Measurements from ENCODE around the gene ADGRL1. TPM values are rescaled to one million over a fixed set of nuclear protein-coding genes. Genes with fewer than 3 reads are reported as not detected.
A peak's percentile ranks its signal among the peaks of the same experiment; 100 is the strongest.
"Not testable (repeated sequence)": the region's sequence is repeated elsewhere in the genome, so short reads cannot be mapped to it uniquely, and the experiment has no call there.

The ADGRL1 gene
- total RNA-seq, 2 experiments from 2014 or later: 6.3 to 7.7 TPM

DNA sequence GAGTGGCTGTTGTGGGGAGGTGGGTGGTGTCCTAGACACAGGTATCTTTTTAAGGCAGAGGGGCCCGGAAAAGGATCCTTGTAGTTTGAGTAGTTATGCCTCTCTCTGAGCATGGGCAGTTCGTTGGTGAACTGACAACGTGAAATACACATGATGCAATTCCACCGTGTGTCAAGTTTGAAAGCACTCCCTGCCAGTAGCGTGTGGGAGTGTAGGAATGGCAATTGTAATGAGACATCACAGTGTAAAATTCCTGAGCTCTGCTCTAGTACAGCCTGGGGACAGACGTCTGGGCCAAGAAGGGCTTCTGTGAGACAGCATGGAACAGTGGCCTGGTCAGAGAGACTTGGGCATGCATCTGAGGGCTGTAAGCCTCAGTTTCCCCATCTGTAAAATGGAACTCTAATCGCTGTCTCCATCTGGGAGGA lies 59.2 kb downstream of the ADGRL1 start:
- H3K36me3 Mint-ChIP-seq (ENCODE audit: low read depth): peaks cover 2% of the 10 kb centered on the region
- H3K27ac Mint-ChIP-seq: no peak overlapping the region
- no peak for ATAC-seq
- DNase-seq: no peak
- no peaks in the 10 kb centered on the region for H3K9me3 Mint-ChIP-seq (ENCODE audit: insufficient read depth)
- no peak overlapping the region for H3K4me3 Mint-ChIP-seq
- peaks cover 40% of the 10 kb centered on the region for H3K4me1 Mint-ChIP-seq (ENCODE audit: low read depth)
- ChIA-PET CTCF (interaction anchor here (0.7 to 2.2 kb wide), 3 partner anchors 10 to 201 kb away, joined by 3 to 27 read pairs (median 18); partner anchors contain the start of gene ASF1B), POLR2A (interaction anchor here (0.7 to 1.7 kb wide), 2 partner anchors 9 to 454 kb away, joined by 4 to 5 read pairs; no protein-coding TSS in a partner anchor)
- no peaks in the 10 kb centered on the region for H3K27me3 Mint-ChIP-seq (ENCODE audit: low read depth)

DNA sequence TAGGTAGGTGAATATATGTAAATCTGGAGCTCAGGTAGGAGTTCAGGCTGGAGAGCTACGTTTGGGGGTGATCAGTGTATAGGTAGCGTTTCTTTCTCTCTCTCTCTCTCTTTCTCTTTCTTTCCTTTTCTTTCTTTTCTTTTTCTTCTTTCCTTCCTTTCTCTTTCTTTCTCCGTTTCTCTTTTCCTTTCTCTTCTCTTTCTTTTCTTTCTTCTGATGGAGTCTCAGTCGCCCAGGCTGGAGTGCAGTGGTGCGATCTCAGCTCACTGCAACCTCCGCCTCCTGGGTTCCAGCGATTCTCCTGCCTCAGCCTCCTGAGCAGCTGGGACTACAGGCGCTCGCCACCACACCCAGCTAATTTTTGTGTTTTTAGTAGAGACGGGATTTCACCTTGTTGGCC lies 59.8 kb downstream of the ADGRL1 start:
- ATAC-seq; DNase-seq; H3K27me3 Mint-ChIP-seq (ENCODE audit: low read depth); H3K36me3 Mint-ChIP-seq (ENCODE audit: low read depth); H3K9me3 Mint-ChIP-seq (ENCODE audit: insufficient read depth); H3K4me3 Mint-ChIP-seq; H3K27ac Mint-ChIP-seq: not testable (repeated sequence)
- CTCF ChIA-PET: interaction anchor here (0.7 to 4.8 kb wide), 4 partner anchors 9 to 339 kb away, joined by 3 to 27 read pairs (median 14); partner anchors contain the start of gene ASF1B
- POLR2A ChIA-PET: interaction anchor here (0.7 to 1.4 kb wide), 3 partner anchors 9 to 453 kb away, joined by 3 to 8 read pairs (median 5); partner anchors contain the start of gene ASF1B
- H3K4me1 Mint-ChIP-seq (ENCODE audit: low read depth): peaks cover 43% of the 10 kb centered on the region

DNA sequence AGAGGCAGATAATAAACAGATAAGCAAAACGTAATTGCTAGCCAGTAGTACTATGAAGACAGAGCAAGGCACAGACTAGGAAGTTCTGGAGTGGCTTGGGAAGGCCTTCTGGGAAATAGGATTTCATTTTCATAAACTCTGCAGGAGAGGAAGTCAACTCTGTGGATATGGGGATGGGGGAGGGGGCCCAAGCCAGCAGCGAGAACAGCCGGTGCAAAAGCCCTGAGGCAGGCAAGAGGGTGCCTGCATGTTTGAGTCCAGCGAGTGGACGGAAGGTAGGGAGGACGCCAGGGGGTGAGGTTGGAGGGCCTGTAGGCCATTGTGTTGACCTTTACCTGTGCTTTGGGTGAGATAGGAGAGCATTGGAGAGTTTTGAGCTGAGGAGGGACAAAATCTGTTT lies 60.6 kb downstream of the ADGRL1 start:
- ChIA-PET CTCF (interaction anchor here (0.8 to 4.8 kb wide), 4 partner anchors 8 to 340 kb away, joined by 3 to 27 read pairs (median 14); partner anchors contain the start of gene ASF1B), POLR2A (interaction anchor here (1.2 to 1.4 kb wide), 2 partner anchors 9 to 272 kb away, joined by 3 to 8 read pairs; partner anchors contain the start of gene ASF1B)
- H3K4me1 Mint-ChIP-seq (ENCODE audit: low read depth): peaks cover 45% of the 10 kb centered on the region
- no peaks in the 10 kb centered on the region for H3K9me3 Mint-ChIP-seq (ENCODE audit: insufficient read depth)
- no peaks in the 10 kb centered on the region for H3K27me3 Mint-ChIP-seq (ENCODE audit: low read depth)
- no peak overlapping the region for H3K27ac Mint-ChIP-seq
- peaks cover 4% of the 10 kb centered on the region for H3K36me3 Mint-ChIP-seq (ENCODE audit: low read depth)
- H3K4me3 Mint-ChIP-seq: no peak overlapping the region
- no peak for DNase-seq
- no peak for ATAC-seq

DNA sequence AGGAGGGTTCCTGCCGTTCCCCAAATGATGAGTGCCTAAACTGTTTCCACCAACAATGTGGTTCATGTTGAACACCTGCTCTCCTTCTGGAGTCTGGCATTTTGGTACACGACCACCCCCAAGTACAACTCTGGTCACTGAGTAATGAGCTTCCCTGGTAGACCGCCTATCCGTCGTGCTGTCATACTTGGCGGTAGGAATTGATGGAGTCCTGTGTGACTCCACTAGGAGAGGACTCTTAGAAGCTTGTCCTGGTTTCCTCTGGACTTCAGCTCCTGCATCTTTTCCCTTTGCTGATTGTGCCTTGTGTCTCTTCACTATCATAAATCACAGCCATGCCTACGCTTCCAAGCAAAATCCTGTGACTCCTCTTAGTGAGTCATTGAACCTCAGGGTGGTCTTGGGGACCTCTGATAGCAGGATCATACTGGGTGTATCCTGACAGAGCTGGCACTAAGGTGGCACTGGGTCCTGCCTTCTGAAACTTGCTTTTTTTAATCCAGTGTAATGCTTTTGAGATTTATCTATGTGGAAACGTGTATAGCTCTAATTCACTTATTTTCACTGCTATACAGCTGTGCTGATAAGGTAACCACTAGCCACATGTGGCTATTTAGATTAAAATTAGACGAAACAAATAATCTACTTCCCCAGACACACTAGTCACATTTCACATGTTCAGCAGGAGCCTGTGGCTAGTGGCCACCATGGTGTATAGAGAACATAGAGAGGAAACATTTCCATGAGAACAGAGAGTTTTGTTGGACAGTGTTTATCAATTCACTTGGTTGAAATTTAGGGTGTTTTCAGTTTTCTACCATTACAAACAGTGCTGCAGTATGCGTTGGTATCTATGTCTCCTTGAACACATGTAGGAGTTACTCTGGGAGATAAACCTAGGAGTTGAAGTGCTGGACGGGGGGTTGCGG lies 63.4 kb downstream of the ADGRL1 start:
- H3K36me3 Mint-ChIP-seq (ENCODE audit: low read depth): peaks cover 8% of the 10 kb centered on the region
- peaks cover 31% of the 10 kb centered on the region for H3K4me1 Mint-ChIP-seq (ENCODE audit: low read depth)
- ATAC-seq (no peak), DNase-seq (no peak)
- no peak overlapping the region for H3K27ac Mint-ChIP-seq
- no peaks in the 10 kb centered on the region for H3K9me3 Mint-ChIP-seq (ENCODE audit: insufficient read depth)
- H3K4me3 Mint-ChIP-seq: no peak overlapping the region
- H3K27me3 Mint-ChIP-seq (ENCODE audit: low read depth): no peaks in the 10 kb centered on the region
- POLR2A ChIA-PET: no interaction called here
- CTCF ChIA-PET: interaction anchor here (0.6 to 4.8 kb wide), 2 partner anchors 206 to 219 kb away, joined by 3 to 24 read pairs; no protein-coding TSS in a partner anchor

DNA sequence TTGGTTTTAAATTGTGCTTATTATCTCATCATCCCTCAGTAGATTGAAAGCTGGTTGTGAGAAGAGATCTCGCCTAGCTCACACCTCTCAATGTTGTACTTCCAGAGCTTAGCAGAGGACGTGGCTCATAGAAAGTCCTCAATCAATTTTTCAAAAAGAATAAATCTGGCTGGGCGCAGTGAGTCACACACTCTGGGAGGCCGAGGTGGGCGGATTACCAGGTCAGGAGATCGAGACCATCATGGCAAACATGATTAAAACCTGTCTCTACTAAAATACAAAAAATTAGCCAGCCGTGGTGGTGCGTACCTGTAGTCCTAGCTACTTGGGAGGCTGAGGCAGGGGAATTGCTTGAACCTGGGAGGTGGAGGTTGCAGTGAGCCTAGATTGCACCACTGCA lies 64.9 kb downstream of the ADGRL1 start:
- peaks cover 8% of the 10 kb centered on the region for H3K36me3 Mint-ChIP-seq (ENCODE audit: low read depth)
- no peaks in the 10 kb centered on the region for H3K9me3 Mint-ChIP-seq (ENCODE audit: insufficient read depth)
- POLR2A ChIA-PET: interaction anchor here (1.0 kb wide), 1 partner anchor 20 kb away, joined by 4 read pairs; no protein-coding TSS in a partner anchor

DNA sequence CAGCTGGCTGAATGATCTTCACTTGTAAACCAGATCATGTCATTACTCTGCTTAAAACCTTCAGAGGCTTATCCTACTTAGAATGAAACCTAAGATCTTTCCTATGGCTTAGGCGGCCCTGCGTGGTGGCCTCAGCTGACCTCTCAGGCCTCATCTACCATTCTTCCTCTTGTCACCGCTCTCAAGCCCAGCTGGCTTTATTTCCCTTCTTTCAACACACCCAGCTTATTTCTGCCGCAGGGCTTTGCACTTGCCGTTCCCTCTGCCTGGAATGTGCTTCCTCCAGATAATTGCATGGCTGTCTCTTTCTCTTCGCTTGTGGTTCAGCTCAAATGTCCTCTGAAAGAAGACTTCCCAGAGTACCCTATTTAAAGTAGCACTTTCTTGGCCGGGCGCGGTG lies 66.0 kb downstream of the ADGRL1 start:
- ChIA-PET CTCF (interaction anchor here (1.2 to 4.9 kb wide), 3 partner anchors 9 to 208 kb away, joined by 5 to 73 read pairs (median 7); no protein-coding TSS in a partner anchor), POLR2A (interaction anchor here (0.6 kb wide), 1 partner anchor 382 kb away, joined by 4 read pairs; no protein-coding TSS in a partner anchor)
- peaks cover 32% of the 10 kb centered on the region for H3K4me1 Mint-ChIP-seq (ENCODE audit: low read depth)
- H3K36me3 Mint-ChIP-seq (ENCODE audit: low read depth): peaks cover 15% of the 10 kb centered on the region
- DNase-seq (no peak), ATAC-seq (no peak)
- H3K27ac Mint-ChIP-seq: no peak overlapping the region
- no peak overlapping the region for H3K4me3 Mint-ChIP-seq
- no peaks in the 10 kb centered on the region for H3K9me3 Mint-ChIP-seq (ENCODE audit: insufficient read depth)
- no peaks in the 10 kb centered on the region for H3K27me3 Mint-ChIP-seq (ENCODE audit: low read depth)

More for the DNA sequence above, 64.9 kb downstream of the ADGRL1 start:
- CTCF ChIA-PET: interaction anchor here (1.1 kb wide), 1 partner anchor 23 kb away, joined by 3 read pairs; the partner anchor contains the start of gene PRKACA
- no peaks in the 10 kb centered on the region for H3K27me3 Mint-ChIP-seq (ENCODE audit: low read depth)
- ATAC-seq: no peak
- peaks cover 30% of the 10 kb centered on the region for H3K4me1 Mint-ChIP-seq (ENCODE audit: low read depth)
- H3K4me3 Mint-ChIP-seq: no peak overlapping the region
- no peak for DNase-seq
- no peak overlapping the region for H3K27ac Mint-ChIP-seq

DNA sequence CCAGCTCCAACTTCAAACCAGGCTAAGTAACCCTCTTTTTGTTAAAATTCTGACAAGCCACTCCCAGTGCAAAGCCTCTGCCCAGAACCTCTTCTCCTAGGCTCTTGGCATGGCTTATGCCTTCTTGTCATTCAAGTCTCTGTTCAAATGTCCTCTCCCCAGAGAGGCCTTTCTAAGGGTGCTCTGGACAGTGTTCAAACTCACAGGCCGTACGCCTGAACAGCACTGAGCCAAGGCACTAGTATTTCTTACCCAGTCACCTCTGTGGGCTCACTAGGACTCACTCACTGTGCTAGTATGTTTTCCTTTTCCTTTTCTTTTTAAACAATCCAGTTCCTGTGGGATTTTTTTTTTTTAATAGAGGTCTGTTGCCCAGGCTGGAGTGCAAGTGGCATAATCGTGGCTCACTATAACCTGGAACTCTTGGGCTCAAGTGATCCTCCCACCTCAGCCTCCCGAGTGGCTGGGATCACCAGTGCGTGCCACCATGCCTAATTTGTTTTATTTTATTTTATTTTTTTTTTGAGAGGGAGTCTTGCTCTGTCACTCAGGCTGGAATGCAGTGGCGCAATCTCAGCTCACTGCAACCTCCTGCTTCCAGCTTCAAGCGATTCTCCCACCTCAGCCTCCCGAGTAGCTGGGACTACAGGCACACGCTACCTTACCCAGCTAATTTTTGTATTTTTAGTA lies 67.2 kb downstream of the ADGRL1 start:
- Mint-ChIP-seq H3K36me3 (ENCODE audit: low read depth) (peaks cover 25% of the 10 kb centered on the region), H3K4me3 (peak overlapping the region; percentile 48), H3K27me3 (ENCODE audit: low read depth) (no peaks in the 10 kb centered on the region), H3K27ac (peak overlapping the region; percentile 70), H3K4me1 (ENCODE audit: low read depth) (peaks cover 40% of the 10 kb centered on the region), H3K9me3 (ENCODE audit: insufficient read depth) (no peaks in the 10 kb centered on the region)
- ATAC-seq (no peak), DNase-seq (no peak)
- CTCF ChIA-PET: interaction anchor here (0.6 to 4.9 kb wide), 7 partner anchors 10 to 341 kb away, joined by 3 to 73 read pairs (median 5); partner anchors contain the start of gene PRKACA
- POLR2A ChIA-PET: interaction anchor here (0.6 to 1.1 kb wide), 3 partner anchors 9 to 371 kb away, joined by 3 to 4 read pairs (median 4); partner anchors contain the start of gene ADGRE5

DNA sequence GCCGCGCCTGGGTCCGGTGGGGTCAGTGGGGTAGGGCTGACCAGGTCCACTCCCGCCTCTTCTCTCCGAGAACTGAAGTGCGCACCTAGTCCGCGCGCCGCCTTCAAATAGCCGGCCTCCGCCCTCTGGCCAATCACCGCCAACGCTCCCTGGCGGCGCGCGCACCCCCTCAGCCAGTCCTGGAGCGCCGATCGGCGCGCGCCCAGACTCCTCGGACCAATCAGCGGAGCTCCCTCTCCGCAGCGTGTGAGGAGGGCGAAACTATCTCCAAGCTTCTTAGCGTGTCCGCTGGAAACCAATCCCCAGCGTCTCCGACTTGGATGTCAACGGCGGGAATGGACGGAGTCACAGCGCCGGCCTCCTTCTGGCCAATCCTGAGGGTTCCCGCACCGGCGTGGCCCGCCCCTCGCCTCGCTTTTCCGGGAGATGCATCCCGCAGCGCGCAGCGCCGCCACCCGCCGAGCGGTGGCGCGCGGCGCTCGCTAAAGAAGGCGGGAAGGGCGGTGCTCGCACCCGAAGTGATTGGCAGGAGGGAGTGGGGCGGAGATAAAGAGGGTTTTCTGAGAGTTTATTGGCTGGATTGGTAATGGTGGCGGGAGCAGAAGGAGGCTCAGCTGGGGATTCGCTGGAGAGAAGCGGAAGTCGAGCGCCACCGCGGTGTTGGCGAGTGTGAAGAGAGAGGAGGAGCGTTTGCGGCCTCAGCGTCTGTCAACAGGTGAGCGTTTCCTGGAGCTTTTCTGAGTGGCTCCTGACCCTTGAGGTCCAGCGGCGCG lies 69.3 kb downstream of the ADGRL1 start, which contains the start of gene ASF1B:
Gene ASF1B (minus strand): TSS at position 81 of the 773 bp plus-strand sequence. CDS start 133 bp downstream, outside the sequence.
- CTCF ChIA-PET: interaction anchor here (0.6 to 4.9 kb wide), 97 partner anchors 9 to 526 kb away, joined by 3 to 76 read pairs (median 4); partner anchors contain the start of genes ADGRE5, DDX39A, DNAJB1 and IL27RA
- Mint-ChIP-seq H3K36me3 (ENCODE audit: low read depth) (peaks cover 40% of the 10 kb centered on the region), H3K4me3 (peak within 1 kb of the TSS; percentile 85), H3K27ac (peak within 1 kb of the TSS; percentile 94), H3K9me3 (ENCODE audit: insufficient read depth) (no peaks in the 10 kb centered on the region), H3K4me1 (ENCODE audit: low read depth) (peaks cover 48% of the 10 kb centered on the region), H3K27me3 (ENCODE audit: low read depth) (no peaks in the 10 kb centered on the region)
- peak; percentile 99 for DNase-seq
- peak; percentile 89 for ATAC-seq
- POLR2A ChIA-PET: interaction anchor here (0.6 to 2.3 kb wide), 37 partner anchors 9 to 367 kb away, joined by 3 to 11 read pairs (median 4); partner anchors contain the start of genes ADGRE5 and PRKACA

DNA sequence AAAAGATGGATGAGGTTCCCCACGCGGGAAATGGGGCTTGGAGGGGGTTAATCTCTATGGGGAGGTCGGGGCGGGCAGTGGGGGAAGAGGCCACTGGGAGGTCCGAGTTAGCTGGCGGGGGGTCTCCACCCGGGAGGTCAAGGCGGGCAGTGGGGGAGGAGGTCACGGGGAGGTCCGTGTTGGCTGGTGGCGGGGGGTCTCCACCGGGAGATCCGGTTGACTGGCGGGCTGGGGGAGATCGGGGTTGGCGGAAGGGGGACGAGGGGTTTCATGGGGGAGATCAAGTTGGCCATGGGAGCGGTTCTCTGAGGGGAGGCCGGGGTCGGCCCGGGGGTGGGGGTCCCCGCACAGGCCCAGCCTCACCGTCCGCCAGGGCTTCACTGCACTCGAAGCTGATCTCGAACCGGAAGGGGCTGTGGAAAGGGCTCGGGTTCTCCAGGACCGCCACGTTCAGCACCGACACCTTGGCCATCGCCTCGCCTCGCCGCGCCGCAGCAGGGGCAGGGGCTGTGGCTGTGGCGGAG lies 69.9 kb downstream of the ADGRL1 start:
- peak overlapping the region; percentile 85 for H3K4me3 Mint-ChIP-seq
- peak overlapping the region; percentile 94 for H3K27ac Mint-ChIP-seq
- no peaks in the 10 kb centered on the region for H3K27me3 Mint-ChIP-seq (ENCODE audit: low read depth)
- POLR2A ChIA-PET: interaction anchor here (0.9 to 2.3 kb wide), 30 partner anchors 10 to 367 kb away, joined by 3 to 11 read pairs (median 4); partner anchors contain the start of genes ADGRE5 and PRKACA
- ATAC-seq: no peak
- CTCF ChIA-PET: interaction anchor here (0.6 to 4.9 kb wide), 87 partner anchors 8 to 525 kb away, joined by 3 to 76 read pairs (median 4); partner anchors contain the start of genes ADGRE5, DDX39A, DNAJB1 and IL27RA
- no peak for DNase-seq
- peaks cover 45% of the 10 kb centered on the region for H3K4me1 Mint-ChIP-seq (ENCODE audit: low read depth)
- H3K9me3 Mint-ChIP-seq (ENCODE audit: insufficient read depth): no peaks in the 10 kb centered on the region
- H3K36me3 Mint-ChIP-seq (ENCODE audit: low read depth): peaks cover 41% of the 10 kb centered on the region

DNA sequence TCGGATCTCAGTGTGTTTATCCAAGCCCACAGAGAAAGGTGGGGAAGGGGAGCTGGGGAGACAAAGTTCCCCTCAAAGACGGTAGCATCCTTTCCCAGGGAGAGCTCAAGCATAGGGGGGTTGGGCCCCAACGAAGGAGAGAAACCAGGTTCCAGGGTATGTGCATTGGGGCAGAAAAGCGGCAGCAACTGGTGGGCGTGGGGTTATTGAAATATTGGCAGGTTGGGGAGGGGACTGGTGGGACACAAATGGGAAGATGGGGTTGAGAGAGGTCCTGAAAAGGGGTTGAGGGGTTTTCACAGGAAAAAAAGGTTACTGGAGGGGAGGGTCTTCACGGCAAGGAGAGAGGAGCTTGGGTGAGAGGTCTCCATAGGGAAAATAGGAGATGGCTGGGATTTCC lies 70.6 kb downstream of the ADGRL1 start:
- ChIA-PET POLR2A (interaction anchor here (0.9 to 2.3 kb wide), 8 partner anchors 12 to 306 kb away, joined by 3 to 8 read pairs (median 4); a partner anchor contains a TSS), CTCF (interaction anchor here (1.0 to 4.9 kb wide), 11 partner anchors 14 to 344 kb away, joined by 3 to 76 read pairs (median 29); partner anchors contain the start of genes MISP3 and PRKACA)
- ATAC-seq: no peak
- H3K36me3 Mint-ChIP-seq (ENCODE audit: low read depth): peaks cover 39% of the 10 kb centered on the region
- H3K9me3 Mint-ChIP-seq (ENCODE audit: insufficient read depth): no peaks in the 10 kb centered on the region
- H3K4me3 Mint-ChIP-seq: peak overlapping the region; percentile 85
- peak overlapping the region; percentile 94 for H3K27ac Mint-ChIP-seq
- no peak for DNase-seq
- H3K27me3 Mint-ChIP-seq (ENCODE audit: low read depth): no peaks in the 10 kb centered on the region
- H3K4me1 Mint-ChIP-seq (ENCODE audit: low read depth): peaks cover 44% of the 10 kb centered on the region

Data from activated CD8-positive, alpha-beta T cell treated with anti-CD3 and anti-CD28 coated beads, Interleukin-2, amount 10 ng/mL, durations not matched to agents 7 days and 5 days (primary cell).